GM23338 (cell line): ENCODE data around the gene FKBP2. TPM values are rescaled to one million over a fixed set of nuclear protein-coding genes. Genes with fewer than 3 reads are reported as not detected.

Source experiments
- ATAC-seq: fragments of 200-7000 bp; cut with Tn5 transposase; 3 replicates; pipeline ENCODE4 v1.9.1; 2020
- DNase-seq: peaks from one replicate; pipeline ENCODE4 v3.0.0-alpha.2; 2015; ENCODE audit warnings: low spot score
- H2AFZ ChIP-seq: fragments of 200-600 bp; sonication (generic); 2 replicates; pipeline ENCODE4 v1.8.0; 2016; ENCODE audit warnings: antibody characterized with exemption, mild to moderate bottlenecking, moderate library complexity
- H3F3A ChIP-seq: fragments of 200-600 bp; sonication (generic); replicated peaks from 2 replicates; pipeline ENCODE4 v1.8.0; 2017; ENCODE audit warnings: antibody characterized with exemption, mixed run types, low read depth
- H3K27ac ChIP-seq: fragments of 200-600 bp; sonication (generic); 2 replicates; pipeline ENCODE4 v1.6.1; 2016; ENCODE audit warnings: low read depth
- H3K27me3 ChIP-seq: fragments of 200-600 bp; sonication (generic); 2 replicates; pipeline ENCODE4 v1.8.0; 2016; ENCODE audit warnings: mild to moderate bottlenecking, mixed run types, moderate library complexity; ENCODE audit not compliant: insufficient read depth
- H3K36me3 ChIP-seq: fragments of 200-600 bp; sonication (generic); 2 replicates; pipeline ENCODE4 v1.8.0; 2016; ENCODE audit warnings: mild to moderate bottlenecking; ENCODE audit not compliant: insufficient read depth
- H3K4me1 ChIP-seq: fragments of 200-600 bp; sonication (generic); 2 replicates; pipeline ENCODE4 v1.8.0; 2016; ENCODE audit warnings: mild to moderate bottlenecking, moderate library complexity; ENCODE audit not compliant: insufficient read depth
- H3K4me2 ChIP-seq: fragments of 200-600 bp; sonication (generic); 2 replicates; pipeline ENCODE4 v1.7.1; 2017; ENCODE audit warnings: mixed run types
- H3K4me3 ChIP-seq: fragments of 200-600 bp; sonication (generic); 2 replicates; pipeline ENCODE4 v1.6.1; 2016; ENCODE audit warnings: mixed run types
- H3K79me2 ChIP-seq: fragments of 200-600 bp; sonication (generic); replicated peaks from 2 replicates; pipeline ENCODE4 v1.8.0; 2017; ENCODE audit warnings: mild to moderate bottlenecking; ENCODE audit not compliant: insufficient read depth
- H3K9me2 ChIP-seq: fragments of 200-600 bp; sonication (generic); 2 replicates; pipeline ENCODE4 v1.8.0; 2017; ENCODE audit not compliant: insufficient read depth
- H4K20me1 ChIP-seq: fragments of 200-600 bp; sonication (generic); replicated peaks from 2 replicates; pipeline ENCODE4 v1.8.0; 2017; ENCODE audit warnings: mild to moderate bottlenecking; ENCODE audit not compliant: insufficient read depth
- H3K27ac Mint-ChIP-seq: 2 replicates; pipeline ENCODE4 v1.8.0; 2020; ENCODE audit warnings: inconsistent platforms, mild to moderate bottlenecking, moderate library complexity, mixed read lengths
- H3K27me3 Mint-ChIP-seq: 3 replicates; pipeline ENCODE4 v1.8.0; 2022; ENCODE audit warnings: low read depth, mild to moderate bottlenecking, moderate library complexity, mixed read lengths, inconsistent platforms; ENCODE audit not compliant: insufficient read depth, poor library complexity
- H3K36me3 Mint-ChIP-seq: 3 replicates; pipeline ENCODE4 v1.8.0; 2021; ENCODE audit warnings: low read depth, mild to moderate bottlenecking, inconsistent platforms, moderate library complexity, mixed read lengths
- H3K4me1 Mint-ChIP-seq: 3 replicates; pipeline ENCODE4 v1.8.0; 2020; ENCODE audit warnings: mild to moderate bottlenecking, inconsistent platforms, mixed read lengths
- H3K4me3 Mint-ChIP-seq: 3 replicates; pipeline ENCODE4 v1.8.0; 2021; ENCODE audit warnings: moderate library complexity, mild to moderate bottlenecking, inconsistent platforms, mixed read lengths
- H3K9me3 Mint-ChIP-seq: 3 replicates; pipeline ENCODE4 v1.8.0; 2020; ENCODE audit warnings: moderate library complexity, mild to moderate bottlenecking, inconsistent platforms, mixed read lengths
- EZH2phosphoT487 ChIP-seq: fragments of 200-600 bp; sonication (generic); IDR thresholded peaks from one replicate; pipeline ENCODE4 v1.8.1; 2018; ENCODE audit warnings: antibody characterized with exemption; ENCODE audit not compliant: unreplicated experiment
- JUNB ChIP-seq: IDR thresholded peaks from one replicate; pipeline ENCODE4 v1.6.1; 2016; ENCODE audit warnings: antibody characterized with exemption; ENCODE audit not compliant: unreplicated experiment
- NANOG ChIP-seq: IDR thresholded peaks from 2 replicates; pipeline ENCODE4 v1.6.1; 2016; ENCODE audit warnings: antibody characterized with exemption, borderline replicate concordance
- POLR2AphosphoS5 ChIP-seq: IDR thresholded peaks from 2 replicates; pipeline ENCODE4 v1.6.1; 2016; ENCODE audit warnings: antibody characterized with exemption, low read depth
- ZNF114 ChIP-seq: fragments of 250-450 bp; sonication (Bioruptor Pico); IDR thresholded peaks from 2 replicates; pipeline ENCODE4 v1.5.0; 2020; ENCODE audit warnings: mild to moderate bottlenecking, moderate library complexity
- ZNF331 ChIP-seq: fragments of 250-450 bp; sonication (Bioruptor Pico); IDR thresholded peaks from 2 replicates; pipeline ENCODE4 v1.5.0; 2020; ENCODE audit warnings: low read depth, mild to moderate bottlenecking, moderate library complexity
- polyA plus RNA-seq: library from polyadenylated mRNA; unstranded; fragments of >200 nt; fragmentation: Nextera tagmentation; extraction: Ambion mirVana; gene quantifications from 2 replicates; pipeline ENCODE4 v1.2.1, GENCODE V29; 2016
- total RNA-seq: library from RNA; depleted of rRNA; stranded (reverse); fragments of >200 nt; shearing (Covaris generic); gene quantifications from 2 replicates; pipeline ENCODE4 v1.2.3, GENCODE V29; 2014
- TF ChIP-seq, protein P1 (sequence below), 2 experiments: fragments of 200-600 bp in 1 of 2; sonication (generic) in 1 of 2; conservative IDR thresholded peaks; 2 replicates each; pipeline versions ENCODE4 v1.5.1 to v1.6.1; 2016 to 2017; ENCODE audit warnings: antibody characterized with exemption in 2 of 2, low read depth in 2 of 2, mild to moderate bottlenecking in 2 of 2, moderate library complexity in 1 of 2
- TF ChIP-seq, protein P2 (sequence below): IDR thresholded peaks from 2 replicates; pipeline ENCODE4 v1.6.1; 2016; ENCODE audit warnings: antibody characterized with exemption

Gene FKBP2
- total and polyA plus RNA-seq, 2 experiments from 2014 or later = 31.4 to 201 TPM

DNA sequence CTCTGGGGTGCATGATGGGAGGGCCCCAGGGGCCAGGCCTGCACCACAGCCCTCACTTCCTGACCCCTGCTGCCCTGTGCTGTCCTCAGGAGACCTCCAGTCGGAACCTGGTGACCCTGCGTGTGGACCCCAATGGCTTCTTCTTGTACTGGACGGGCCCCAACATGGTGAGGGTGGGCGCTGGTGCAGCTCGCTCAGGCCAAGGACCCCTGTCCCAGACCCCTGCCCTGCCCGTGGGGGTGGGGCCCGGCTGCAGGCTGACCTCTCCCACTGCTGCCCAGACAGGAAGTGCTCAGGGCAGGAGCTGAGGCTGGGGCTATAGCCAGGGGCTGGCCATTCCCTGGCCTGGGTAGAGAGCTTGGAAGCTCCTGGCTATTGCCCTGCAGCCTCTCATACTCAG lies 13.4 kb downstream of the FKBP2 start (continued):
- TF ChIP-seq, protein P1, sequence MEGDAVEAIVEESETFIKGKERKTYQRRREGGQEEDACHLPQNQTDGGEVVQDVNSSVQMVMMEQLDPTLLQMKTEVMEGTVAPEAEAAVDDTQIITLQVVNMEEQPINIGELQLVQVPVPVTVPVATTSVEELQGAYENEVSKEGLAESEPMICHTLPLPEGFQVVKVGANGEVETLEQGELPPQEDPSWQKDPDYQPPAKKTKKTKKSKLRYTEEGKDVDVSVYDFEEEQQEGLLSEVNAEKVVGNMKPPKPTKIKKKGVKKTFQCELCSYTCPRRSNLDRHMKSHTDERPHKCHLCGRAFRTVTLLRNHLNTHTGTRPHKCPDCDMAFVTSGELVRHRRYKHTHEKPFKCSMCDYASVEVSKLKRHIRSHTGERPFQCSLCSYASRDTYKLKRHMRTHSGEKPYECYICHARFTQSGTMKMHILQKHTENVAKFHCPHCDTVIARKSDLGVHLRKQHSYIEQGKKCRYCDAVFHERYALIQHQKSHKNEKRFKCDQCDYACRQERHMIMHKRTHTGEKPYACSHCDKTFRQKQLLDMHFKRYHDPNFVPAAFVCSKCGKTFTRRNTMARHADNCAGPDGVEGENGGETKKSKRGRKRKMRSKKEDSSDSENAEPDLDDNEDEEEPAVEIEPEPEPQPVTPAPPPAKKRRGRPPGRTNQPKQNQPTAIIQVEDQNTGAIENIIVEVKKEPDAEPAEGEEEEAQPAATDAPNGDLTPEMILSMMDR (conservative IDR thresholded peaks at IDR 0.05; ENCODE audit: low read depth in 2 of 2) = no peak

DNA sequence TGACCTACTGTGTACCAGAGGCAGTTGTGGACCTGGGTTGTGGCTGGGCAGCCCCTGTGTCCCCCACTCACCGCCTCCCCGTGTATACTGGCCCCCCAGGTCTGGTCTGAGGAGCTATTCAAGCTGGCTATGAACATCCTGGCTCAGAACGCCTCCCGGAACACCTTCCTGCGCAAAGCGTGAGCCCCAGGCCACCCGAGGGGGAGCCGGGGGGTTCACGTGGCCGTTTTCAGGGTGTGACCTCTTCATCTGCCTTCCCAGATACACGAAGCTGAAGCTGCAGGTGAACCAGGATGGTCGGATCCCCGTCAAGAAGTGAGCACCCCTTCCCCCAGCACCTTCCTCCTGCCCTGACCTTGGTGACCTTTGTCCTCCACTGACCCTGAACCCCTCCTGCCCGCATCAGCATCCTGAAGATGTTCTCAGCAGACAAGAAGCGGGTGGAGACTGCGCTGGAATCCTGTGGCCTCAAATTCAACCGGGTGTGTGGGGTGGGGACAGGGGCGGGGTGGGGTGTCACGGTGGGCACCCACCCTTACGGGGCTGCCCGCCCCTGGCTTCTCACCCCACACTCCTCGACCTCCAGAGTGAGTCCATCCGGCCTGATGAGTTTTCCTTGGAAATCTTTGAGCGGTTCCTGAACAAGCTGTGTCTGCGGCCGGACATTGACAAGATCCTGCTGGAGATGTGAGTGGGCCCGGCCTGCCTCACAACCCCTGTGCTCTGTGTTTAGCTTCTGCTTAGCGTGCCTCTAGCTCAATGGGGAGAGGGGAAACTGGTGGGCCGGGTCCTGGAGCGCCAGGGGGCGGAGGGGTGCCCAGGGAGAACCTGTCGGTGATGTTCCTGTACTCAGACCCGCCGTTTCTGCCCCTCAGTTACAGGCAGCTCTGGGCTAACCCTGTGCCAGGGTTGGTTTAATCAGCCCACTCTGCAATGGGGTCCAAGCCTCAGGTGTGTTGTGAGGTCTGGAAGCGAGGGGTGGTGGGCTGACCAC lies 14.5 kb downstream of the FKBP2 start:
- H3K4me3 Mint-ChIP-seq = peak overlapping the region; percentile 16; the same call in 1 of the 3 replicates
- peaks cover 13% of the 10 kb centered on the region for H3K4me1 Mint-ChIP-seq
- H3K4me3 ChIP-seq = no peak overlapping the region
- H3K9me3 Mint-ChIP-seq = no peaks in the 10 kb centered on the region
- H3K79me2 ChIP-seq = peaks cover 19% of the 10 kb centered on the region
- no peak overlapping the region for H3K27ac Mint-ChIP-seq
- H3K4me2 ChIP-seq = no peak overlapping the region
- peaks cover 4% of the 10 kb centered on the region for H3F3A ChIP-seq
- ATAC-seq (no peak), DNase-seq (no peak)
- peaks cover 11% of the 10 kb centered on the region; the same call in 1 of the 2 replicates for H3K36me3 ChIP-seq
- TF ChIP-seq, protein P2, sequence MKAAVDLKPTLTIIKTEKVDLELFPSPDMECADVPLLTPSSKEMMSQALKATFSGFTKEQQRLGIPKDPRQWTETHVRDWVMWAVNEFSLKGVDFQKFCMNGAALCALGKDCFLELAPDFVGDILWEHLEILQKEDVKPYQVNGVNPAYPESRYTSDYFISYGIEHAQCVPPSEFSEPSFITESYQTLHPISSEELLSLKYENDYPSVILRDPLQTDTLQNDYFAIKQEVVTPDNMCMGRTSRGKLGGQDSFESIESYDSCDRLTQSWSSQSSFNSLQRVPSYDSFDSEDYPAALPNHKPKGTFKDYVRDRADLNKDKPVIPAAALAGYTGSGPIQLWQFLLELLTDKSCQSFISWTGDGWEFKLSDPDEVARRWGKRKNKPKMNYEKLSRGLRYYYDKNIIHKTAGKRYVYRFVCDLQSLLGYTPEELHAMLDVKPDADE = no peak
- H3K4me1 ChIP-seq = peaks cover 4% of the 10 kb centered on the region
- H3K27me3 ChIP-seq = no peaks in the 10 kb centered on the region
- no peak overlapping the region for H3K27ac ChIP-seq
- peaks cover 22% of the 10 kb centered on the region for H3K27me3 Mint-ChIP-seq
- H2AFZ ChIP-seq = no peak overlapping the region
- H3K36me3 Mint-ChIP-seq = peaks cover 40% of the 10 kb centered on the region
- no peaks in the 10 kb centered on the region for H3K9me2 ChIP-seq
- H4K20me1 ChIP-seq = peaks cover 4% of the 10 kb centered on the region

DNA sequence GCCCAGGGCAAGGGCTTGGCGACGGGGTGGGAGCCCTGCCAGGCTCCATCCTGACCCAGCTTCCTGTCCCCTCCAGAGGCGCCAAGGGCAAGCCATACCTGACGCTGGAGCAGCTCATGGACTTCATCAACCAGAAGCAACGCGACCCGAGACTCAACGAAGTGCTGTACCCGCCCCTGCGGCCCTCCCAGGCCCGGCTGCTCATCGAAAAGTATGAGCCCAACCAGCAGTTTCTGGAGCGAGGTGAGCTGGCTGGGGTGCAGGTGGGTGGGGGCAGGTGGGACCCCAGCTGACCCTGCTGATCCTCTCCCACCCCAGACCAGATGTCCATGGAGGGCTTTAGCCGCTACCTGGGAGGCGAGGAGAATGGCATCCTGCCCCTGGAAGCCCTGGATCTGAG lies 15.4 kb downstream of the FKBP2 start:
- Histone ChIP-seq H3K79me2 (peaks cover 19% of the 10 kb centered on the region), H3K27me3 (no peaks in the 10 kb centered on the region), H2AFZ (no peak overlapping the region), H4K20me1 (peaks cover 4% of the 10 kb centered on the region), H3K9me2 (no peaks in the 10 kb centered on the region), H3K4me1 (no peaks in the 10 kb centered on the region), H3K4me2 (no peak overlapping the region), H3K36me3 (peaks cover 11% of the 10 kb centered on the region), H3F3A (no peaks in the 10 kb centered on the region; the same call in 1 of the 2 replicates), H3K27ac (no peak overlapping the region), H3K4me3 (no peak overlapping the region)
- H3K27me3 Mint-ChIP-seq = peaks cover 19% of the 10 kb centered on the region
- DNase-seq = no peak
- H3K9me3 Mint-ChIP-seq = no peaks in the 10 kb centered on the region
- peaks cover 48% of the 10 kb centered on the region for H3K36me3 Mint-ChIP-seq
- TF ChIP-seq, protein P1 (conservative IDR thresholded peaks at IDR 0.05; ENCODE audit: low read depth in 2 of 2) = no peak
- TF ChIP-seq JUNB (no peak), EZH2phosphoT487 (no peak), POLR2AphosphoS5 (no peak), NANOG (no peak), ZNF331 (CRISPR knock-in tag) (no peak), ZNF114 (CRISPR knock-in tag) (no peak)
- no peak for ATAC-seq
- H3K4me3 Mint-ChIP-seq = no peak overlapping the region
- peaks cover 10% of the 10 kb centered on the region for H3K4me1 Mint-ChIP-seq
- no peak overlapping the region for H3K27ac Mint-ChIP-seq
